OCI-LY3 (cell line): ENCODE data around the gene PABPN1L.

Source experiments
- CTCF ChIP-seq: fragments of 200-600, 300-600 bp; sonication (generic); IDR thresholded peaks from 2 replicates; pipeline ENCODE4 v1.5.1; 2014; ENCODE audit warnings: antibody characterized with exemption, low read length, low read depth
- EZH2phosphoT487 ChIP-seq: fragments of 200-600 bp; shearing (Covaris generic); IDR thresholded peaks from 2 replicates; pipeline ENCODE4 v1.6.1; 2018; ENCODE audit warnings: antibody characterized with exemption, mixed run types, low read depth

GRCh38 chr16:88839026-88839529 is 27.4 kb downstream of the PABPN1L start:
- TF ChIP-seq CTCF: no peak
- no peak for TF ChIP-seq EZH2phosphoT487
